Measurements from ENCODE around the gene ERICH6. TPM values are rescaled to one million over a fixed set of nuclear protein-coding genes. Genes with fewer than 3 reads are reported as not detected.

The ERICH6 gene
- total RNA-seq, 2 donors from 2014 or later = 0.26 TPM; not detected in 1

DNA sequence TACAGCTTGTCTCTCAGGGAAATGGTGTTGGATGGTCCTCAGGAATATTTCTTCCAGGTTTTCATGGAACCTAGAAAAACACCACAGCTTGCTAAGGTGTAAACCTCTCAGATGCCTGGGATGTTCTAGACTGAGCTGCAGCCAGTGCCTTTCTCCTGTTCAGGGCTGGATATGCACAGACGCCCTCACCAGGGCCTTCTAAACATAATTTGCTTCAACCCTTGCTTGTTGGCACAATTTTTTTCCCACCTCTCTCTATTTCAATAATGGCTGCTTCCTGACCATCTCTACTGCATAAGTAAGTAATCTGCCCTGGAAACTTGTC, 31.0 kb upstream of the ERICH6 start:
- TF ChIP-seq POLR2A (IDR thresholded peaks at IDR 0.05) = no peak
- TF ChIP-seq, protein P1, sequence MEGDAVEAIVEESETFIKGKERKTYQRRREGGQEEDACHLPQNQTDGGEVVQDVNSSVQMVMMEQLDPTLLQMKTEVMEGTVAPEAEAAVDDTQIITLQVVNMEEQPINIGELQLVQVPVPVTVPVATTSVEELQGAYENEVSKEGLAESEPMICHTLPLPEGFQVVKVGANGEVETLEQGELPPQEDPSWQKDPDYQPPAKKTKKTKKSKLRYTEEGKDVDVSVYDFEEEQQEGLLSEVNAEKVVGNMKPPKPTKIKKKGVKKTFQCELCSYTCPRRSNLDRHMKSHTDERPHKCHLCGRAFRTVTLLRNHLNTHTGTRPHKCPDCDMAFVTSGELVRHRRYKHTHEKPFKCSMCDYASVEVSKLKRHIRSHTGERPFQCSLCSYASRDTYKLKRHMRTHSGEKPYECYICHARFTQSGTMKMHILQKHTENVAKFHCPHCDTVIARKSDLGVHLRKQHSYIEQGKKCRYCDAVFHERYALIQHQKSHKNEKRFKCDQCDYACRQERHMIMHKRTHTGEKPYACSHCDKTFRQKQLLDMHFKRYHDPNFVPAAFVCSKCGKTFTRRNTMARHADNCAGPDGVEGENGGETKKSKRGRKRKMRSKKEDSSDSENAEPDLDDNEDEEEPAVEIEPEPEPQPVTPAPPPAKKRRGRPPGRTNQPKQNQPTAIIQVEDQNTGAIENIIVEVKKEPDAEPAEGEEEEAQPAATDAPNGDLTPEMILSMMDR (IDR thresholded peaks at IDR 0.05) = no peak
- no peaks in the 10 kb centered on the region for H3K9me3 ChIP-seq
- no peak overlapping the region for H3K27ac ChIP-seq
- ATAC-seq = no peak
- no peak for DNase-seq
- H3K27me3 ChIP-seq = no peaks in the 10 kb centered on the region
- no peaks in the 10 kb centered on the region for H3K36me3 ChIP-seq (replicated peaks in 1 of 2; ENCODE audit: insufficient read depth in 1 of 2, low read depth in 2 of 2)
- intact Hi-C loops (cut with DNase I) = loop anchor here (5.0 kb wide), 1 partner anchor 38 kb away; no protein-coding TSS in a partner anchor
- peaks cover 34% of the 10 kb centered on the region for H3K4me1 ChIP-seq
- no peak overlapping the region for H3K4me3 ChIP-seq
- WGBS, 2 donors = 47 to 58% methylated on average over 1 of the region's 1 CpG

DNA sequence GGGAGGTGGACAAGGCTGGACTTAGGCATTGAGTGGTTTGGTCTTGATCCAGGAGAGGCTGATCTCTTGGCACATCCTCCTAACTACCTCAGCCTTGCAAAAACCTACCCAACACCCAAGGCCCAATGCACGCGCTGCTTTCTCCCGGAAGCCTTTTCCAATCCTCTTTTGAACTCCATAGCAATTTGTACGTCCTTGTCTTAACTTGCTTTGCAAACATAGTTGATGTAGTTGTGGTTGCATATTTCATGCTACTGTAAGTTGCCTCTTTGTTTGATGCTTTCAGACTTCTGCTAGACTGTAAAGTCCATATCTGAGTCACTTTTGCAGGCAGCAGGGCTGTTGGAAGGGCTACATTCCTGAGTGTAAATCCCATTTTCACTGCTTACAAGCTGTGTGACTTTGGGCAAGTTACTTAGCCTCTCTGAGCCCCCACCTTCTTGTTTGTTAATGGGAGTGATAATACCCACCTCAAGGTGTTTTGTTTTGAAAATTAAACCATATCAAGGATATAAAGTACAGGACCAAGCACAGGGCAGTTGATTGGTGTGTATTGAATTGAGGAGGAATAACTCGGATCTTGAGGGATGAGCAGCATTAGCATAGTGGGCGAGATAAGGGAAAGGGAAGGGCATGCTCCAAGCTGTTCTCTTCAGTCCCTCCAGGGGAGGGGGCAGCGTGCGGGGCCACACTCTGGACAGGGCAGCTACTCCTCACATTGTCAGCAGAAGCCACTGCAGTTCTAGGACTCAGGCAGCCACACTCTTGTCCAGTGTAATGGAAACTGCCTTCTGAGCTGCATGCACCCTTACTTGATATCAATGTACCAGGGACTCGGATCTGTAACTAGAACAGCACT, 30.4 kb upstream of the ERICH6 start:
- Histone ChIP-seq H3K27me3 (no peaks in the 10 kb centered on the region), H3K36me3 (replicated peaks in 1 of 2; ENCODE audit: insufficient read depth in 1 of 2, low read depth in 2 of 2) (no peaks in the 10 kb centered on the region), H3K4me1 (peaks cover 30% of the 10 kb centered on the region), H3K27ac (no peak overlapping the region), H3K4me3 (no peak overlapping the region), H3K9me3 (no peaks in the 10 kb centered on the region)
- no peak for DNase-seq
- 87 to 92% methylated on average over 8 to 9 of the region's 9 CpGs for WGBS, 2 donors
- intact Hi-C loops (cut with DNase I) = loop anchor here (5.0 kb wide), 1 partner anchor 38 kb away; no protein-coding TSS in a partner anchor
- ATAC-seq = no peak
- no peak for TF ChIP-seq POLR2A (IDR thresholded peaks at IDR 0.05)
- TF ChIP-seq, protein P1 (IDR thresholded peaks at IDR 0.05) = no peak

- Histone ChIP-seq H3K36me3 (replicated peaks in 1 of 2; ENCODE audit: insufficient read depth in 1 of 2, low read depth in 2 of 2) (no peaks in the 10 kb centered on the region), H3K27me3 (no peaks in the 10 kb centered on the region), H3K4me1 (peaks cover 24% of the 10 kb centered on the region), H3K27ac (no peak overlapping the region), H3K9me3 (no peaks in the 10 kb centered on the region), H3K4me3 (no peak overlapping the region)
- TF ChIP-seq POLR2A (IDR thresholded peaks at IDR 0.05) = no peak
- TF ChIP-seq, protein P1 (IDR thresholded peaks at IDR 0.05) = no peak
- ATAC-seq (no peak), DNase-seq (no peak)
- WGBS, 2 donors = 74 to 75% methylated on average over 8 of the region's 8 CpGs
- intact Hi-C loops (cut with DNase I) = loop anchor here (5.0 kb wide), 1 partner anchor 39 kb away; no protein-coding TSS in a partner anchor
These were observed 29.7 kb upstream of the ERICH6 start for GRCh38 chr3:150733373-150733935.

GRCh38 chr3:150729682-150730360, 26.1 kb upstream of the ERICH6 start:
- Histone ChIP-seq H3K9me3 (no peaks in the 10 kb centered on the region), H3K36me3 (replicated peaks in 1 of 2; ENCODE audit: insufficient read depth in 1 of 2, low read depth in 2 of 2) (no peaks in the 10 kb centered on the region), H3K4me3 (no peak overlapping the region), H3K27ac (no peak overlapping the region), H3K27me3 (no peaks in the 10 kb centered on the region), H3K4me1 (no peaks in the 10 kb centered on the region)
- TF ChIP-seq POLR2A (IDR thresholded peaks at IDR 0.05) = no peak
- TF ChIP-seq, protein P1 (IDR thresholded peaks at IDR 0.05) = no peak
- WGBS, 2 donors = 76 to 84% methylated on average over 9 of the region's 9 CpGs
- ATAC-seq (no peak), DNase-seq (no peak)
- intact Hi-C loops (cut with DNase I) = loop anchor here (5.0 kb wide), 1 partner anchor 42 kb away; no protein-coding TSS in a partner anchor

All from body of pancreas (tissue), 4 donors.